ENCODE results near the gene PAQR7. TPM values are rescaled to one million over a fixed set of nuclear protein-coding genes. Genes with fewer than 3 reads are reported as not detected.

PAQR7 gene
- total RNA-seq, 4 donors from 2014 or later = 2.3 to 5.3 (median 3.8) TPM

DNA sequence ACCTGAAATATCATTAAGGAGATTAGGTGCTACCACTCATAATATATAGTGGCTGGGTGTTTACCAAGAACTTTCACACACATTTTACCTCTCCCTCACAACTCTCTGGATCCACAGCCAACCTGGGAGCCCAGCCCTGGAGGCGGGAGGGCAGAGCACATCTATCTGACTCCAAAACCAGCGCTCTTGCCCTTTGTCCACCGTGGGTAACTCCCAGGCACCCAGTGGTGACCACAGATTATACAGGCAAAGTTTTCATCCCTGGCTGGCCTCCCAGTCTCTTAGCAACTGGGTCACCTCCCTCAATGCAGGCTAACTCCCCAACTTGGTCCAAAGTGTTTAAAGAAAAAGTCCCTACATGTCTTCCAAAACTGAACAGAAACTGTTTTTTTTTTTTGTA, 2.4 kb downstream of the PAQR7 start:
- TF ChIP-seq, protein P1, sequence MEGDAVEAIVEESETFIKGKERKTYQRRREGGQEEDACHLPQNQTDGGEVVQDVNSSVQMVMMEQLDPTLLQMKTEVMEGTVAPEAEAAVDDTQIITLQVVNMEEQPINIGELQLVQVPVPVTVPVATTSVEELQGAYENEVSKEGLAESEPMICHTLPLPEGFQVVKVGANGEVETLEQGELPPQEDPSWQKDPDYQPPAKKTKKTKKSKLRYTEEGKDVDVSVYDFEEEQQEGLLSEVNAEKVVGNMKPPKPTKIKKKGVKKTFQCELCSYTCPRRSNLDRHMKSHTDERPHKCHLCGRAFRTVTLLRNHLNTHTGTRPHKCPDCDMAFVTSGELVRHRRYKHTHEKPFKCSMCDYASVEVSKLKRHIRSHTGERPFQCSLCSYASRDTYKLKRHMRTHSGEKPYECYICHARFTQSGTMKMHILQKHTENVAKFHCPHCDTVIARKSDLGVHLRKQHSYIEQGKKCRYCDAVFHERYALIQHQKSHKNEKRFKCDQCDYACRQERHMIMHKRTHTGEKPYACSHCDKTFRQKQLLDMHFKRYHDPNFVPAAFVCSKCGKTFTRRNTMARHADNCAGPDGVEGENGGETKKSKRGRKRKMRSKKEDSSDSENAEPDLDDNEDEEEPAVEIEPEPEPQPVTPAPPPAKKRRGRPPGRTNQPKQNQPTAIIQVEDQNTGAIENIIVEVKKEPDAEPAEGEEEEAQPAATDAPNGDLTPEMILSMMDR (IDR thresholded peaks at IDR 0.05; ENCODE audit: low read depth) = no peak

DNA sequence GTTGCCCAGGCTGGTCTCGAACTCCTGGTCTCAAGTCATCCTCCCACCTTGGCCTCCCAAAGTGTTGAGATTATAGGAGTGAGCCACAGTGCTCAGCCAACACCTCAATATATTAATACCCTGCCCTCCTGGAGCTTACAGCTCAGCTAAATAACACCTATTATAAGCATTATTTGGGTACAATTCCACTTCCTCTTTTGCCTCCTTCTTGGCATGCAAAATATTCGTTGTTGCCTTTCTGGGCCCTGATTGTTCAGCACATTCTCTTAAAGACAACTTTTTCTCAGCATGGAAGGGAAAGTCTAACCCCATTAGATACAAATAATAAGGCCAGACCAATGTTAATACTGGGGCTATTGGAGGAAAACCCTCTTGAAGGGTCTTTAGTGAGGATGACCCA, 2.8 kb downstream of the PAQR7 start:
- TF ChIP-seq, protein P1 (IDR thresholded peaks at IDR 0.05; ENCODE audit: low read depth) = no peak

DNA sequence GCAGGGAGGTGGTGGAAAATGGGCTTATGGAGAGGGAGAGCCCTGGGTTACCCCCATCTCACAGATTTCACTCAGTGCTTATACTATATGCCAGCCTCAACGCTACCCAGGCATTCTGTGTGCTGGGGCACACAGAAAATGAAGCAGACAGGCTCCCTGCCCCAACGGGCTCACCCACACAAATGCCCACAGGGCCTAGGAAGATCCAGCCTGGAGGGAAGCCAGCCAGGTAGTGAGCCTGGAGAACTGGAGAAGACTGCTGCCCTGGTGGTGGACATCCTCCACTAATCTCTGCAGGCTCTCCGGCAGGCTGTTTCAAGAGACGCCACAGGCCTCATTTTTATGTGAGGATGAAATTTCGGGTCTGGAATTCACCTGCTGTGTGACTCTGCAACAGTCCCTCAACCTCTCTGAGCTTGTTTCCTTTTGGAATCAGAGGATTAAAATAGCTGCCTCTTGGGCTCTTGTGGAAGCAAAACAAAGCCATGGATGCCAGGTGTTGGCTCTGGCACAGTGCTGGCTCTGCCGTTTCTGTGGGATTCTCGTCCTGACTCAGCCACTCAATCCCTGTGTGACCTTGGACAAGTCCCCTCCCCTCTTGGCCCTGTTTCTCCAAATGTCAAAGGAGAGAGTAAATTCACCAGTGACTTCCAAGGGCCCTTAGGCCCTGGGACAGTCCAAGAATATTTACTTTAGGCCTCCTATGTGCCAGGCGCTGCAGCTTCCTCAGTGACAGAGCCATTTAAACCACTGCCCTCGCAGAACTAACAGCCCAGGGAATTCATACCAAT, 3.6 kb downstream of the PAQR7 start:
- TF ChIP-seq, protein P1 (IDR thresholded peaks at IDR 0.05; ENCODE audit: low read depth) = no peak

DNA sequence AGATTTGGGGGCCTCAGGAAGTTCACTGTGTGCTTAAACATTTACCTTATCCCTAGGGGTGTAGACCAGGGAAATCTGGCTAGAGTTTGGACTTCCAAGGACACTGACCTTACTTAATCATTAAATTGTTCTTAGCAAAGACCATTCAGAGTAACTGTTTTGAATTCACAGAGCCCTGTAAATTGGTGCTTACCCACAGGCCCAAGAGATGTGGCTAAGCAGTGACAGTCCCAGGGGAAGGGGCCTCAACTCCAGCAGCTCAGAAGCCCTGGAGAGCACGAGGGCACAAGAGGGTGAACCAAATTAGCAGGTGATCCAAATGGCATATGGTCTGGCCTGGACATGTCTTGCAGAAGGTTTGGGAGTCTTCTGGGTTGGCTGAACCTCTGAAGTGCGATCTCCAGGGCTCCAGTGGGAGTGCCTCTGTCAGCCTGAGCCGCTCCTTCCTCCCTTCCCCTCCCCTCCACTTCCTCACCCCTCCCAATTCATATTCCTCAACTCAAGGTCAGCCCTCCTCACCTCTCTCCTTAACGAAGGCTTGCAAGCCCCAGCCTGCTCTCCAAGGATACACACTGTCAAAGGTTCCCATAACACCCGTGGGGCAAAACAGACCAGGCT, 4.3 kb downstream of the PAQR7 start:
- TF ChIP-seq, protein P1 (IDR thresholded peaks at IDR 0.05; ENCODE audit: low read depth) = no peak

DNA sequence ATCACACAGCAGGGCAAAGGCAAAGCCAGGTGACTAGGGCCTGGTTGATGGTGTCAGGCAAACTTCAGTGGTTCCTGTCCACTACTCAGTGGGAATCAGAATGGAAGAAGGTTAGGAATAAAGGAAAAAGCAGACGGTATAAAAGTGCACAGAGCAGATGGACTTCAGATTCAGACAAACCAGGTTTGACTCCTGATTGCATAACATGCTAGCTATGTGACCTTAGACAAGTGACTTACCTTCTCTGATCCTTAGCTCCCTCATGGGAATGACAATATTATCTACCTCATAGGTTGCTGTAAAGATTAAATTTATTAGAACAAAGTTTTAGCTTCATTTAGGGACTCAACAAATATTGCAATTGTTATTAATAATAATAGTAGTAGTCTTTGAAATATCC, 4.9 kb downstream of the PAQR7 start:
- TF ChIP-seq, protein P1 (IDR thresholded peaks at IDR 0.05; ENCODE audit: low read depth) = no peak

DNA sequence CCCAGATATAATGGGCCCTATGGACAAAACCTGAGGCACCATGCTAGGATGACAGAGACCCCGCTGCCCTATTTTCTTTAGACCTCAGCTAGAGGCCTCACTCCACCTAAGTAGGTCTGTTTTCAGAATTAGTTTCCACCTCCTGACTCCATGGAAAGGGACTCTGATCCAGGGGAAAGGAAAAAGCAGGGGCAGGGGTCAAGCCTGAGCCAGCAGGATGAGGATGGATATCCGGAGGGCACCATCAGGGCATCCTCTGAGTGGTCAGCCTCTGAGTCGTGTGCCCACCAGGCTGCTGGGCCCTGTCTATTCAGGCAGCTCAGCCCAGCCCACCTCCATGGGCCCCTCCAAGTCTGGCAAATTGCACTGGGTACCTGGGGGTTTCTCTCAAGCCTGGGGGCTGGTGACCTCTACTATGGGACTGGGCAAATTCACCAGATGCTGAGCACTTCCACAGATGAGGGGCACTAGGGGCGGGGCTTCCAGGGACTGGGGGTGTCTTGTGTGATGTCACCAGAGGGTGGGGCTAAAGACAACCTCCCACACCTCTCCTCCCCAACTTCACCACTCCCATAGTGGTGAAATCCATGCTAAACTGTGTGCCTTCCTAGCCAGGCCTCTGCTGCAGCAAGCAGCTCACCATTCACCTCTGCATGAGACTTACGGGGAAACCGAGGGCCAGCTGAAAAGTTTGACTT, 5.5 kb downstream of the PAQR7 start:
- TF ChIP-seq, protein P1 (IDR thresholded peaks at IDR 0.05; ENCODE audit: low read depth) = no peak

All from subcutaneous adipose tissue (tissue), 4 donors.